Ramos (cell line): Measurements from ENCODE around the gene AHCYL2.
"Not testable (repeated sequence)": the region's sequence is repeated elsewhere in the genome, so short reads cannot be mapped to it uniquely, and the experiment has no call there.

ENCODE experiments used
- in situ Hi-C: fragments of 300-500 bp; cut with MboI; formaldehyde crosslinking; loops from one replicate; pipeline ENCODE4 v1.14.3; 2022; ENCODE audit warnings: low sequenced_read_pairs; ENCODE audit not compliant: unreplicated experiment

The AHCYL2 gene

GRCh38 chr7:129394982-129395914 is 170.4 kb downstream of the AHCYL2 start:
- in situ Hi-C loops = no loop called here

GRCh38 chr7:129401228-129401966 is 176.6 kb downstream of the AHCYL2 start:
- in situ Hi-C loops = no loop called here

- in situ Hi-C loops = no loop called here
Measured at GRCh38 chr7:129401967-129402860, 177.4 kb downstream of the AHCYL2 start.

- in situ Hi-C loops = no loop called here
Measured at GRCh38 chr7:129405527-129405926, 180.7 kb downstream of the AHCYL2 start.

GRCh38 chr7:129410238-129410637 is 185.4 kb downstream of the AHCYL2 start:
- in situ Hi-C loops = not testable (repeated sequence)

- in situ Hi-C loops = no loop called here
Measured at GRCh38 chr7:129412501-129412900, 187.7 kb downstream of the AHCYL2 start.

GRCh38 chr7:129417073-129417472 is 192.2 kb downstream of the AHCYL2 start:
- in situ Hi-C loops = no loop called here

- in situ Hi-C loops = no loop called here
Measured at GRCh38 chr7:129421717-129422250, 197.0 kb downstream of the AHCYL2 start.

- in situ Hi-C loops = no loop called here
Measured at GRCh38 chr7:129422727-129423126, 197.9 kb downstream of the AHCYL2 start.

- in situ Hi-C loops = no loop called here
Measured at GRCh38 chr7:129423700-129424410, 199.0 kb downstream of the AHCYL2 start.

GRCh38 chr7:129426482-129426881 is 201.7 kb downstream of the AHCYL2 start:
- in situ Hi-C loops = no loop called here

GRCh38 chr7:129427526-129428045 is 202.8 kb downstream of the AHCYL2 start:
- in situ Hi-C loops = no loop called here

GRCh38 chr7:129431911-129432643 is 207.2 kb downstream of the AHCYL2 start:
- in situ Hi-C loops = no loop called here

GRCh38 chr7:129433847-129434674 is 209.2 kb downstream of the AHCYL2 start, which contains the start of gene STRIP2:
Gene STRIP2 (plus strand): TSS chr7:129434432. CDS start chr7:129434473, 41 bp downstream.
- in situ Hi-C loops = no loop called here

GRCh38 chr7:129434675-129435318 is 210.0 kb downstream of the AHCYL2 start:
- in situ Hi-C loops = no loop called here

GRCh38 chr7:129435414-129435829 is 210.6 kb downstream of the AHCYL2 start:
- in situ Hi-C loops = no loop called here

GRCh38 chr7:129436335-129436923 is 211.6 kb downstream of the AHCYL2 start:
- in situ Hi-C loops = no loop called here
